GM23248 (cell line): ENCODE data around the gene PRKCE. TPM values are rescaled to one million over a fixed set of nuclear protein-coding genes. Genes with fewer than 3 reads are reported as not detected.
A peak's percentile ranks its signal among the peaks of the same experiment; 100 is the strongest.

Source experiments
- DNase-seq: peaks from one replicate; pipeline ENCODE4 v3.0.0-alpha.2; 2015
- H2AFZ ChIP-seq: fragments of 200-600 bp; sonication (generic); 2 replicates; pipeline ENCODE4 v1.6.1; 2016; ENCODE audit warnings: antibody characterized with exemption
- H3F3A ChIP-seq: fragments of 200-600 bp; sonication (generic); 2 replicates; pipeline ENCODE4 v1.6.1; 2016; ENCODE audit warnings: mild to moderate bottlenecking, antibody characterized with exemption, mixed run types; ENCODE audit not compliant: insufficient read depth
- H3K27ac ChIP-seq: fragments of 200-600 bp; sonication (generic); 2 replicates; pipeline ENCODE4 v1.5.1; 2016; ENCODE audit warnings: mild to moderate bottlenecking
- H3K27me3 ChIP-seq: fragments of 200-600 bp; sonication (generic); replicated peaks from 2 replicates; pipeline ENCODE4 v1.6.1; 2016; ENCODE audit warnings: mild to moderate bottlenecking; ENCODE audit not compliant: insufficient read depth
- H3K36me3 ChIP-seq: fragments of 200-600 bp; sonication (generic); 2 replicates; pipeline ENCODE4 v1.6.1; 2016; ENCODE audit warnings: low read depth, mild to moderate bottlenecking
- H3K4me1 ChIP-seq: fragments of 200-600 bp; sonication (generic); 2 replicates; pipeline ENCODE4 v1.6.1; 2016; ENCODE audit warnings: mild to moderate bottlenecking; ENCODE audit not compliant: insufficient read depth
- H3K4me2 ChIP-seq: fragments of 200-600 bp; sonication (generic); one replicate; pipeline ENCODE4 v1.6.1; 2016; ENCODE audit warnings: mild to moderate bottlenecking; ENCODE audit not compliant: unreplicated experiment
- H3K4me3 ChIP-seq: fragments of 200-600 bp; sonication (generic); 2 replicates; pipeline ENCODE4 v1.5.1; 2016; ENCODE audit warnings: mild to moderate bottlenecking
- H3K79me2 ChIP-seq: fragments of 200-600 bp; sonication (generic); 2 replicates; pipeline ENCODE4 v1.6.1; 2016; ENCODE audit warnings: mild to moderate bottlenecking; ENCODE audit not compliant: insufficient read depth
- H3K9ac ChIP-seq: fragments of 200-600 bp; sonication (generic); 2 replicates; pipeline ENCODE4 v1.6.1; 2016; ENCODE audit warnings: mild to moderate bottlenecking
- H3K9me2 ChIP-seq: fragments of 200-600 bp; sonication (generic); 2 replicates; pipeline ENCODE4 v1.6.1; 2016; ENCODE audit warnings: mixed run types, mild to moderate bottlenecking, moderate library complexity; ENCODE audit not compliant: insufficient read depth
- H3K9me3 ChIP-seq: fragments of 200-600 bp; sonication (generic); one replicate; pipeline ENCODE4 v1.6.1; 2017; ENCODE audit warnings: low read depth
- H4K20me1 ChIP-seq: fragments of 200-600 bp; sonication (generic); 2 replicates; pipeline ENCODE4 v1.6.0; 2016; ENCODE audit not compliant: insufficient read depth
- EZH2 ChIP-seq: fragments of 200-600 bp; sonication (generic); IDR thresholded peaks from 2 replicates; pipeline ENCODE4 v1.6.1; 2018; ENCODE audit warnings: antibody characterized with exemption, mild to moderate bottlenecking; ENCODE audit not compliant: insufficient read depth, poor library complexity, severe bottlenecking
- EZH2phosphoT487 ChIP-seq: fragments of 200-600 bp; sonication (generic); IDR thresholded peaks from 2 replicates; pipeline ENCODE4 v1.6.1; 2018; ENCODE audit warnings: antibody characterized with exemption, moderate library complexity, mild to moderate bottlenecking, low read depth; ENCODE audit not compliant: insufficient read depth
- WGBS, 2 experiments: methylation state at CpG; one replicate each; pipeline ENCODE4 v1.1.6; 2015 to 2017; ENCODE audit warnings: low lambda C conversion rate in 2 of 2, low coverage in 1 of 2; ENCODE audit errors: missing lambda C conversion rate in 2 of 2; 5-methylcytosine and 5-hydroxymethylcytosine counted together
- in situ Hi-C: fragments of 300-500 bp; cut with MboI; formaldehyde crosslinking; loops from 2 replicates; pipeline ENCODE4 v1.15.0; 2020
- polyA plus RNA-seq: library from polyadenylated mRNA; unstranded; fragments of >200 nt; fragmentation: Nextera tagmentation; extraction: Ambion mirVana; gene quantifications from 2 replicates; pipeline ENCODE4 v1.2.1, GENCODE V29; 2016
- total RNA-seq: library from RNA; depleted of rRNA; stranded (reverse); fragments of >200 nt; shearing (Covaris generic); gene quantifications from 2 replicates; pipeline ENCODE4 v1.2.3, GENCODE V29; 2014

PRKCE gene
- total and polyA plus RNA-seq, 2 experiments from 2014 or later: 5.9 to 7.0 TPM

DNA sequence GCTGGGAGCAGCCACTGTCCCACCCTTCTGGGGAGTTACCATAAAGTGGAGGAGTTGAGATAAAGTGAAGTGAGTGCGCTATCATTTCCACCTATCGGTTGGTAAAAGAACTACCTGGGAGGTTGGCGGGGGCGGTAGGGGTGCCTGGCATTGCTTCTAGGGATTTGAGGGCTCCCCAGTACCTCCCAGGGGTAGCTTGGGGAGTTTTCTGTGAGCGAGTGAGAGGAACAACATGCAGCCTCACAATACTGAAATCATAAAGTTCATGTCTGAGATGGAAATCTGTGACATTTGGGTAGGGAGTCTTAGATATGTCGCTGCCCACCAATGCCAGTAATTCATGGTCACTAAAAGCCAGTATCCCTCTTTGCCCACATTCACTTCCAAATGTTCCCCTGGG is 68.7 kb downstream of the PRKCE start:
- H3F3A ChIP-seq: peaks cover 11% of the 10 kb centered on the region; the same call in 1 of the 2 replicates
- no peak overlapping the region for H3K27ac ChIP-seq
- H3K36me3 ChIP-seq: no peaks in the 10 kb centered on the region
- no peak overlapping the region for H3K4me2 ChIP-seq
- no peak for DNase-seq
- WGBS, 2 experiments: 96 to 99% methylated on average over 6 of the region's 6 CpGs
- no peak for TF ChIP-seq EZH2
- TF ChIP-seq EZH2phosphoT487: no peak
- H2AFZ ChIP-seq: no peak overlapping the region
- H3K9me3 ChIP-seq: no peaks in the 10 kb centered on the region
- H3K4me1 ChIP-seq: peaks cover 10% of the 10 kb centered on the region
- H3K9ac ChIP-seq: no peak overlapping the region
- H3K79me2 ChIP-seq: peaks cover 63% of the 10 kb centered on the region
- H3K4me3 ChIP-seq: no peak overlapping the region
- no peaks in the 10 kb centered on the region for H3K27me3 ChIP-seq
- in situ Hi-C loops: no loop called here
- H4K20me1 ChIP-seq: no peaks in the 10 kb centered on the region
- H3K9me2 ChIP-seq: no peaks in the 10 kb centered on the region

DNA sequence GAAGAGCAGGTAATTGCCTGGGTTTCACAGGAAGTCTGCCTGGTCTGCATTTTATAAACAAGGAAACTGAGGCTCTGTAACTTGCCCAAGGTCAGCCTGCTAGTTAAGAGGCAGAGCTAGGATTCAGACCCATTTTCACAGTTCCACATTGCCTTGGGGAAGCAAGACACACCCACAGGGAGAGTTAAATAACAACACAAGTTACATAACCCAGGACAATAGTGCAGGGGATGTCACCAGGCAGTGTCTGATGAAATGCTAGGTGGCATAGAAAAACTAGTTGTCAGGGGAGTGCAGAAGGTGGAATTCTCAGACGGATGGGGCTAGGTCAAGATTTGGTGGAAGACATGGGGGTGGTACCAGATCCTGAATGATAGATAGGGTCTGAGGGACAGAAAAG is 69.7 kb downstream of the PRKCE start:
- in situ Hi-C loops: no loop called here
- WGBS, 2 experiments: 90 to 95% methylated on average over 1 of the region's 1 CpG
- Histone ChIP-seq H3K4me3 (no peak overlapping the region), H3K4me2 (no peak overlapping the region), H3K9me2 (no peaks in the 10 kb centered on the region), H3K27me3 (no peaks in the 10 kb centered on the region), H3K27ac (no peak overlapping the region), H3K36me3 (no peaks in the 10 kb centered on the region), H3K4me1 (peaks cover 10% of the 10 kb centered on the region), H3F3A (peaks cover 11% of the 10 kb centered on the region; the same call in 1 of the 2 replicates), H3K79me2 (peaks cover 63% of the 10 kb centered on the region), H2AFZ (no peak overlapping the region), H3K9ac (no peak overlapping the region), H4K20me1 (no peaks in the 10 kb centered on the region), H3K9me3 (no peaks in the 10 kb centered on the region)
- TF ChIP-seq EZH2phosphoT487: no peak
- TF ChIP-seq EZH2: no peak
- DNase-seq: no peak

DNA sequence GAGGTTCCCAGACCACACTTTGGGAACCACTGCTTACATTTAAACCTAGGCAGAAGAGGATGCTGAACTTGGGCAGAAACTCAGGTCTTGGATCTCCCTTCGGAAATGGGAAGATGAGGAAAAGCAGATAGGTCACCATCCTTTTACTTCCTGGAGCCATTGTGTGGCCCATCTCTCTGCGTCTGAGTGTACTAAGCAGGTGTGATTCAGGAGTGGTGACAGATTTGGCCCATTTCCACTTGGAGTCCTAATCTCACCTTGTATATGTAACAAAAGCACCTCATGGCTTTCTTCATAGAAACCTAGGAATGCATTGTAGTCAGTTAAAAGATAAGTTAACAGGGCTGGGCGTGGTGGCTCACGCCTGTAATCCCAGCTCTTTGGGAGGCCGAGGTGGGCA is 71.0 kb downstream of the PRKCE start:
- Histone ChIP-seq H3K9me3 (no peaks in the 10 kb centered on the region), H3K4me1 (peaks cover 10% of the 10 kb centered on the region), H3K27ac (peak overlapping the region; percentile 21; the same call in 1 of the 2 replicates), H3K36me3 (no peaks in the 10 kb centered on the region), H3K27me3 (no peaks in the 10 kb centered on the region), H3K9me2 (no peaks in the 10 kb centered on the region), H3K9ac (no peak overlapping the region), H2AFZ (no peak overlapping the region), H3F3A (peaks cover 11% of the 10 kb centered on the region; the same call in 1 of the 2 replicates), H3K4me3 (no peak overlapping the region), H3K4me2 (peak overlapping the region; percentile 9), H3K79me2 (peaks cover 71% of the 10 kb centered on the region), H4K20me1 (no peaks in the 10 kb centered on the region)
- no peak for TF ChIP-seq EZH2
- 98 to 99% methylated on average over 5 of the region's 5 CpGs for WGBS, 2 experiments
- DNase-seq: no peak
- in situ Hi-C loops: no loop called here

- Histone ChIP-seq H3K4me1 (peaks cover 10% of the 10 kb centered on the region), H3K9me2 (no peaks in the 10 kb centered on the region), H3K9me3 (no peaks in the 10 kb centered on the region), H4K20me1 (no peaks in the 10 kb centered on the region), H3K79me2 (peaks cover 85% of the 10 kb centered on the region), H3K4me2 (no peak overlapping the region), H3K9ac (no peak overlapping the region), H3K27me3 (no peaks in the 10 kb centered on the region), H2AFZ (no peak overlapping the region), H3K36me3 (no peaks in the 10 kb centered on the region), H3K4me3 (no peak overlapping the region), H3K27ac (peak overlapping the region; percentile 15; the same call in 1 of the 2 replicates), H3F3A (peaks cover 11% of the 10 kb centered on the region; the same call in 1 of the 2 replicates)
- TF ChIP-seq EZH2phosphoT487: no peak
- no peak for TF ChIP-seq EZH2
- WGBS, 2 experiments: 91 to 94% methylated on average over 2 of the region's 2 CpGs
- DNase-seq: no peak
- in situ Hi-C loops: no loop called here
Observed at GRCh38 chr2:45723857-45724256, 72.4 kb downstream of the PRKCE start.

GRCh38 chr2:45724335-45724734 is 72.9 kb downstream of the PRKCE start:
- Histone ChIP-seq H3F3A (peaks cover 11% of the 10 kb centered on the region; the same call in 1 of the 2 replicates), H3K9ac (no peak overlapping the region), H3K27me3 (no peaks in the 10 kb centered on the region), H3K4me2 (no peak overlapping the region), H2AFZ (no peak overlapping the region), H3K9me2 (no peaks in the 10 kb centered on the region), H3K9me3 (no peaks in the 10 kb centered on the region), H3K36me3 (no peaks in the 10 kb centered on the region), H3K4me3 (no peak overlapping the region), H4K20me1 (no peaks in the 10 kb centered on the region), H3K4me1 (peaks cover 10% of the 10 kb centered on the region), H3K27ac (no peak overlapping the region), H3K79me2 (peaks cover 85% of the 10 kb centered on the region)
- TF ChIP-seq EZH2phosphoT487 (no peak), EZH2 (no peak)
- in situ Hi-C loops: no loop called here
- WGBS, 2 experiments: 32% methylated on average over 2 of the region's 2 CpGs
- no peak for DNase-seq
